CD4-positive, alpha-beta T cell (primary cell): ENCODE data around the gene AQR. TPM values are rescaled to one million over a fixed set of nuclear protein-coding genes. Genes with fewer than 3 reads are reported as not detected.

Source experiments
- ATAC-seq: fragments of 200-7000 bp; cut with Tn5 transposase; one replicate; pipeline ENCODE4 v1.10.0; 2022; ENCODE audit warnings: mild to moderate bottlenecking; ENCODE audit not compliant: poor library complexity
- CTCF ChIA-PET: fragments of 350-600 bp; sonication (Branson Sonifier 250); formaldehyde crosslinking; loops from one replicate; lab custom pipeline; 2021; ENCODE audit warnings: antibody characterized with exemption, inconsistent platforms; lab: Charles Lee
- POLR2A ChIA-PET: fragments of 350-600 bp; sonication (Branson Sonifier 250); formaldehyde crosslinking; loops from one replicate; lab custom pipeline; 2021; ENCODE audit warnings: antibody characterized with exemption, inconsistent platforms; lab: Charles Lee
- DNase-seq, 14 experiments: peaks; one replicate each; pipeline ENCODE4 v3.0.0-alpha.2; 2013 to 2020; ENCODE audit warnings: mixed read lengths in 2 of 14
- H3K27ac ChIP-seq, 2 donors: one replicate each; pipeline versions ENCODE4 v1.5.1 to v1.7.0; 2013; ENCODE audit warnings: low read length in 2 of 2, low read depth in 1 of 2, mild to moderate bottlenecking in 1 of 2
- H3K27me3 ChIP-seq, 2 experiments: 1 replicate in 1 of 2; 2 replicates in 1 of 2; pipeline versions ENCODE4 v1.6.1 to v1.7.0; 2013; ENCODE audit warnings: low read length in 2 of 2, control low read depth in 1 of 2, mild to moderate bottlenecking in 1 of 2, moderate library complexity in 1 of 2; ENCODE audit not compliant: insufficient read depth in 2 of 2, control insufficient read depth in 1 of 2
- H3K36me3 ChIP-seq: one replicate; pipeline ENCODE4 v1.6.1; 2013; ENCODE audit warnings: low read length, control low read depth; ENCODE audit not compliant: insufficient read depth
- H3K4me1 ChIP-seq: one replicate; pipeline ENCODE4 v1.6.1; 2013; ENCODE audit warnings: low read length, control low read depth; ENCODE audit not compliant: insufficient read depth
- H3K4me3 ChIP-seq: one replicate; pipeline ENCODE4 v1.5.1; 2013; ENCODE audit warnings: mild to moderate bottlenecking, low read length, moderate library complexity
- H3K9me3 ChIP-seq, 2 experiments: 1 replicate in 1 of 2; 2 replicates in 1 of 2; pipeline versions ENCODE4 v1.6.1 to v1.7.0; 2013; ENCODE audit warnings: low read length in 2 of 2, mild to moderate bottlenecking in 2 of 2, control low read depth in 1 of 2, moderate library complexity in 1 of 2; ENCODE audit not compliant: control insufficient read depth in 1 of 2, insufficient read depth in 1 of 2
- H3K27ac Mint-ChIP-seq: one replicate; pipeline ENCODE4 v1.8.0; 2020; ENCODE audit warnings: mixed read lengths
- H3K27me3 Mint-ChIP-seq: one replicate; pipeline ENCODE4 v1.8.0; 2021; ENCODE audit warnings: mixed read lengths
- H3K36me3 Mint-ChIP-seq: one replicate; pipeline ENCODE4 v1.8.0; 2021; ENCODE audit warnings: low read depth, mixed read lengths
- H3K4me1 Mint-ChIP-seq: one replicate; pipeline ENCODE4 v1.8.0; 2021; ENCODE audit warnings: low read depth, mixed read lengths
- H3K4me3 Mint-ChIP-seq: one replicate; pipeline ENCODE4 v1.8.0; 2020; ENCODE audit warnings: mild to moderate bottlenecking, mixed read lengths
- H3K9me3 Mint-ChIP-seq: one replicate; pipeline ENCODE4 v1.8.0; 2020; ENCODE audit warnings: mixed read lengths
- intact Hi-C, 2 experiments: fragments of 100-400 bp; cut with DNase I in 1 of 2; cut with micrococcal nuclease in 1 of 2; formaldehyde crosslinking; loops; one replicate each; pipeline versions ENCODE4 v1.15.1 to v1.9.0; 2023 to 2025; cut with DNase I, micrococcal nuclease
- total RNA-seq, 174 experiments: library from RNA in 2 of 174; stranded (reverse) in 2 of 174; gene quantifications; one replicate each; pipeline ENCODE4 v1.2.3 and lab custom pipeline; 2021 to 2026
- TF ChIP-seq, protein P1 (sequence below): fragments of 200-600 bp; IDR thresholded peaks from one replicate; pipeline ENCODE4 v1.8.0; 2022; ENCODE audit warnings: antibody characterized with exemption, mild to moderate bottlenecking

The AQR gene
- total RNA-seq, 2 experiments from 2014 or later: 40.4 to 40.7 TPM

- H3K27ac ChIP-seq: no peak overlapping the region
- ChIA-PET CTCF (interaction anchor here (1.6 kb wide), 1 partner anchor 15 kb away, joined by 11 read pairs; the partner anchor contains the start of gene AQR), POLR2A (interaction anchor here (4.7 kb wide), 1 partner anchor 16 kb away, joined by 166 read pairs; the partner anchor contains the start of gene AQR)
- H3K36me3 ChIP-seq: peaks cover 30% of the 10 kb centered on the region
- TF ChIP-seq, protein P1, sequence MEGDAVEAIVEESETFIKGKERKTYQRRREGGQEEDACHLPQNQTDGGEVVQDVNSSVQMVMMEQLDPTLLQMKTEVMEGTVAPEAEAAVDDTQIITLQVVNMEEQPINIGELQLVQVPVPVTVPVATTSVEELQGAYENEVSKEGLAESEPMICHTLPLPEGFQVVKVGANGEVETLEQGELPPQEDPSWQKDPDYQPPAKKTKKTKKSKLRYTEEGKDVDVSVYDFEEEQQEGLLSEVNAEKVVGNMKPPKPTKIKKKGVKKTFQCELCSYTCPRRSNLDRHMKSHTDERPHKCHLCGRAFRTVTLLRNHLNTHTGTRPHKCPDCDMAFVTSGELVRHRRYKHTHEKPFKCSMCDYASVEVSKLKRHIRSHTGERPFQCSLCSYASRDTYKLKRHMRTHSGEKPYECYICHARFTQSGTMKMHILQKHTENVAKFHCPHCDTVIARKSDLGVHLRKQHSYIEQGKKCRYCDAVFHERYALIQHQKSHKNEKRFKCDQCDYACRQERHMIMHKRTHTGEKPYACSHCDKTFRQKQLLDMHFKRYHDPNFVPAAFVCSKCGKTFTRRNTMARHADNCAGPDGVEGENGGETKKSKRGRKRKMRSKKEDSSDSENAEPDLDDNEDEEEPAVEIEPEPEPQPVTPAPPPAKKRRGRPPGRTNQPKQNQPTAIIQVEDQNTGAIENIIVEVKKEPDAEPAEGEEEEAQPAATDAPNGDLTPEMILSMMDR: no peak
- H3K9me3 Mint-ChIP-seq: no peaks in the 10 kb centered on the region
- peaks cover 63% of the 10 kb centered on the region for H3K36me3 Mint-ChIP-seq
- H3K9me3 ChIP-seq: no peaks in the 10 kb centered on the region
- peaks cover 55% of the 10 kb centered on the region for H3K4me1 Mint-ChIP-seq
- no peak overlapping the region for H3K4me3 ChIP-seq
- peaks cover 23% of the 10 kb centered on the region for H3K4me1 ChIP-seq
- H3K4me3 Mint-ChIP-seq: peak overlapping the region; percentile 75
- H3K27me3 ChIP-seq: no peaks in the 10 kb centered on the region
- intact Hi-C loops: loop anchor here in 1 of 2 experiments (5.0 kb wide), 5 partner anchors 562 to 948 kb away; partner anchors contain the start of genes AVEN, DPH6, EMC7 and NOP10
- no peaks in the 10 kb centered on the region for H3K27me3 Mint-ChIP-seq
- peak overlapping the region; percentile 85 for H3K27ac Mint-ChIP-seq
- DNase-seq: peak in 2 of 14 experiments; percentile 31 to 40
- no peak for ATAC-seq
Measured at GRCh38 chr15:34984889-34985630, 15.5 kb upstream of the AQR start.

DNA sequence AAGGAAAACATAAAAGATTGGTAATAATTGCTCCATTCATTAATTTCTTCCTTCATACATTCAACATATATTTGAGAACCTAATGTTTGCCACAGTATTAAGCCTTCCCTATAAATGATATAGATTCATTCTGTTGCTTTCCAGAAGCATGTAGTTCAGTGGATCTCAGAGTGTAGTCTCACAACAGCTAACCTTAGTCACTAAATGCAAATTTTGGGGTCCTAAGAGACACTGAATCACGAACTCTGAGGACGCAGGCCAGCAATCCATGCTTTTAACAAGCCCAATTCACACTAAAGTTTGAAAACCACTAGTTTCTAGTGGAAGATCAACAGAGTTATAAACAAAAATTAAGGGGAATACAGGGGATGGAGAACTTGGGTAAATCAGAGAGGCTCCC lies 7.2 kb upstream of the AQR start:
- Histone ChIP-seq H3K9me3 (no peaks in the 10 kb centered on the region), H3K36me3 (peaks cover 6% of the 10 kb centered on the region), H3K4me1 (no peaks in the 10 kb centered on the region), H3K4me3 (no peak overlapping the region), H3K27me3 (no peaks in the 10 kb centered on the region), H3K27ac (no peak overlapping the region)
- H3K27me3 Mint-ChIP-seq: no peaks in the 10 kb centered on the region
- CTCF ChIA-PET: no interaction called here
- intact Hi-C loops: no loop called here
- POLR2A ChIA-PET: interaction anchor here (3.7 kb wide), 1 partner anchor 12 kb away, joined by 19 read pairs; the partner anchor contains the start of gene ZNF770
- TF ChIP-seq, protein P1: no peak
- peaks cover 7% of the 10 kb centered on the region for H3K4me1 Mint-ChIP-seq
- H3K36me3 Mint-ChIP-seq: peaks cover 8% of the 10 kb centered on the region
- no peaks in the 10 kb centered on the region for H3K9me3 Mint-ChIP-seq
- H3K27ac Mint-ChIP-seq: no peak overlapping the region
- H3K4me3 Mint-ChIP-seq: no peak overlapping the region
- DNase-seq: no peak
- ATAC-seq: no peak

DNA sequence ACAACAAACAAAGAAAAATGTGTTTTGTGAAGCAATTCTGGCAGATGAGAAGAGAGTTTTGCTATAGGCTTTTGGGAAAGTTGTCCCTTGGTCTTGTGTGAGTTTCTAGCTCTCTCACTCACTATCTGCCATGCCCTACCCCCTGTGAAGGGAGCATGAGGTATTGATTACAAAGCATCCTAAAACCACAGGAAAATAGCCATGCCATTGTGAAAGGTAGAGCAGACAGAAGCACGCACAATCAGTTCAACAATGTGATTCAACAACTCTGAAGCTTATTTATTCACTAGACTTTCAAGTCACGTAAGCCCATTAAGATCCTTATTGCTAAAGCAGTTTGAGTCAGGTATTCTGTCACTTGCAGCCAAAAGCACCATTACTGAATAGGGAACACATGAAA lies 6.5 kb upstream of the AQR start:
- Histone ChIP-seq H3K27ac (no peak overlapping the region), H3K4me1 (no peaks in the 10 kb centered on the region), H3K4me3 (no peak overlapping the region), H3K27me3 (no peaks in the 10 kb centered on the region), H3K9me3 (no peaks in the 10 kb centered on the region), H3K36me3 (no peaks in the 10 kb centered on the region)
- peaks cover 7% of the 10 kb centered on the region for H3K4me1 Mint-ChIP-seq
- no peak overlapping the region for H3K27ac Mint-ChIP-seq
- POLR2A ChIA-PET: interaction anchor here (3.7 kb wide), 1 partner anchor 12 kb away, joined by 19 read pairs; the partner anchor contains the start of gene ZNF770
- intact Hi-C loops: no loop called here
- no peak overlapping the region for H3K4me3 Mint-ChIP-seq
- no peak for ATAC-seq
- H3K36me3 Mint-ChIP-seq: peaks cover under 1% of the 10 kb centered on the region
- CTCF ChIA-PET: no interaction called here
- no peak for DNase-seq
- no peaks in the 10 kb centered on the region for H3K9me3 Mint-ChIP-seq
- H3K27me3 Mint-ChIP-seq: no peaks in the 10 kb centered on the region
- TF ChIP-seq, protein P1: no peak
